Measurements from ENCODE around the gene BLVRA. TPM values are rescaled to one million over a fixed set of nuclear protein-coding genes. Genes with fewer than 3 reads are reported as not detected.

Gene BLVRA
- total RNA-seq, 1 experiment from 2014 or later = 41.2 TPM

- BruUV-seq (replicated peaks) = no TSS peak
- Mint-ChIP-seq H3K9me3 (ENCODE audit: unreplicated experiment) (no peaks in the 10 kb centered on the region), H3K4me1 (ENCODE audit: insufficient read depth, unreplicated experiment) (no peaks in the 10 kb centered on the region), H3K36me3 (ENCODE audit: insufficient read depth, unreplicated experiment) (peaks cover 77% of the 10 kb centered on the region), H3K4me3 (ENCODE audit: unreplicated experiment) (no peak overlapping the region), H3K27me3 (ENCODE audit: insufficient read depth, unreplicated experiment) (no peaks in the 10 kb centered on the region), H3K27ac (ENCODE audit: low read depth, unreplicated experiment) (no peak overlapping the region)
- CTCF ChIA-PET = interaction anchor here (0.6 to 1.4 kb wide), 5 partner anchors 29 to 530 kb away, joined by 3 to 4 read pairs (median 3); no protein-coding TSS in a partner anchor
- TF ChIP-seq CTCF (IDR thresholded peaks at IDR 0.05; ENCODE audit: unreplicated experiment) = no peak
- POLR2A ChIA-PET = interaction anchor here (1.4 to 2.6 kb wide), 2 partner anchors 13 to 27 kb away, joined by 7 to 10 read pairs; no protein-coding TSS in a partner anchor
- intact Hi-C loops (cut with micrococcal nuclease) = no loop called here
- DNase-seq (ENCODE audit: unreplicated experiment) = no peak
These were observed 33.2 kb downstream of the BLVRA start for GRCh38 chr7:43791665-43792064.

GRCh38 chr7:43792471-43793150, 34.1 kb downstream of the BLVRA start:
- H3K27me3 Mint-ChIP-seq (ENCODE audit: insufficient read depth, unreplicated experiment) = no peaks in the 10 kb centered on the region
- H3K36me3 Mint-ChIP-seq (ENCODE audit: insufficient read depth, unreplicated experiment) = peaks cover 79% of the 10 kb centered on the region
- no peak for DNase-seq (ENCODE audit: unreplicated experiment)
- no peaks in the 10 kb centered on the region for H3K9me3 Mint-ChIP-seq (ENCODE audit: unreplicated experiment)
- BruUV-seq (replicated peaks) = no TSS peak
- H3K27ac Mint-ChIP-seq (ENCODE audit: low read depth, unreplicated experiment) = no peak overlapping the region
- H3K4me3 Mint-ChIP-seq (ENCODE audit: unreplicated experiment) = no peak overlapping the region
- H3K4me1 Mint-ChIP-seq (ENCODE audit: insufficient read depth, unreplicated experiment) = no peaks in the 10 kb centered on the region
- intact Hi-C loops (cut with micrococcal nuclease) = no loop called here
- POLR2A ChIA-PET = interaction anchor here (0.6 to 2.6 kb wide), 4 partner anchors 28 to 860 kb away, joined by 3 to 10 read pairs (median 4); partner anchors contain the start of genes MRPL32 and STK17A
- CTCF ChIA-PET = interaction anchor here (0.6 to 1.3 kb wide), 2 partner anchors 142 to 210 kb away, joined by 4 to 5 read pairs; no protein-coding TSS in a partner anchor
- no peak for TF ChIP-seq CTCF (IDR thresholded peaks at IDR 0.05; ENCODE audit: unreplicated experiment)

- TF ChIP-seq CTCF (IDR thresholded peaks at IDR 0.05; ENCODE audit: unreplicated experiment) = no peak
- no peaks in the 10 kb centered on the region for H3K27me3 Mint-ChIP-seq (ENCODE audit: insufficient read depth, unreplicated experiment)
- peak overlapping the region; percentile 76 for H3K27ac Mint-ChIP-seq (ENCODE audit: low read depth, unreplicated experiment)
- ChIA-PET POLR2A (interaction anchor here (0.7 to 2.0 kb wide), 9 partner anchors 11 to 868 kb away, joined by 3 to 6 read pairs (median 3); partner anchors contain the start of genes MRPL32, PSMA2 and STK17A), CTCF (interaction anchor here (0.6 to 4.8 kb wide), 12 partner anchors 10 to 312 kb away, joined by 3 to 19 read pairs (median 4); partner anchors contain the start of gene STK17A)
- H3K36me3 Mint-ChIP-seq (ENCODE audit: insufficient read depth, unreplicated experiment) = peaks cover 64% of the 10 kb centered on the region
- no peak overlapping the region for H3K4me3 Mint-ChIP-seq (ENCODE audit: unreplicated experiment)
- H3K9me3 Mint-ChIP-seq (ENCODE audit: unreplicated experiment) = no peaks in the 10 kb centered on the region
- no peaks in the 10 kb centered on the region for H3K4me1 Mint-ChIP-seq (ENCODE audit: insufficient read depth, unreplicated experiment)
- peak; percentile 54 for DNase-seq (ENCODE audit: unreplicated experiment)
- BruUV-seq (replicated peaks) = no TSS peak
- intact Hi-C loops (cut with micrococcal nuclease) = loop anchor here (1.0 to 5.0 kb wide), 2 partner anchors 72 to 216 kb away; partner anchors contain the start of genes COA1 and STK17A
These were observed 41.1 kb downstream of the BLVRA start for GRCh38 chr7:43799605-43800004.

GRCh38 chr7:43803865-43804264, 45.4 kb downstream of the BLVRA start:
- CTCF ChIA-PET = interaction anchor here (0.7 kb wide), 1 partner anchor 231 kb away, joined by 5 read pairs; no protein-coding TSS in a partner anchor

More at GRCh38 chr7:43803865-43804264, 45.4 kb downstream of the BLVRA start:
- no peak for TF ChIP-seq CTCF (IDR thresholded peaks at IDR 0.05; ENCODE audit: unreplicated experiment)
- POLR2A ChIA-PET = interaction anchor here (0.7 kb wide), 1 partner anchor 91 kb away, joined by 3 read pairs; no protein-coding TSS in a partner anchor
- DNase-seq (ENCODE audit: unreplicated experiment) = no peak
- Mint-ChIP-seq H3K4me1 (ENCODE audit: insufficient read depth, unreplicated experiment) (no peaks in the 10 kb centered on the region), H3K36me3 (ENCODE audit: insufficient read depth, unreplicated experiment) (peaks cover 76% of the 10 kb centered on the region), H3K27ac (ENCODE audit: low read depth, unreplicated experiment) (no peak overlapping the region), H3K4me3 (ENCODE audit: unreplicated experiment) (no peak overlapping the region), H3K27me3 (ENCODE audit: insufficient read depth, unreplicated experiment) (no peaks in the 10 kb centered on the region), H3K9me3 (ENCODE audit: unreplicated experiment) (no peaks in the 10 kb centered on the region)
- BruUV-seq (replicated peaks) = no TSS peak
- intact Hi-C loops (cut with micrococcal nuclease) = no loop called here
